Adrenal gland (tissue), 12 donors: ENCODE data around the gene AP1S3. TPM values are rescaled to one million over a fixed set of nuclear protein-coding genes. Genes with fewer than 3 reads are reported as not detected.

ENCODE experiments used
- DNase-seq, 7 donors: peaks; one replicate each; pipeline ENCODE4 v3.0.0-alpha.2; 2019 to 2020
- H3K27ac ChIP-seq, 5 donors: fragments of 200-600 bp; sonication (generic) in 4 of 5; 1 replicate in 3 of 5; 2 replicates in 2 of 5; pipeline versions ENCODE4 v1.5.1 to v1.8.0; 2016 to 2020; ENCODE audit warnings: mild to moderate bottlenecking in 1 of 5
- H3K27me3 ChIP-seq: fragments of 200-600 bp; 2 replicates; pipeline ENCODE4 v1.8.0; 2021
- H3K36me3 ChIP-seq, 2 donors: fragments of 200-600 bp; replicated peaks in 1 of 2; 1 replicate in 1 of 2; 2 replicates in 1 of 2; pipeline versions ENCODE4 v1.5.1 to v1.8.0; 2018 to 2022
- H3K4me1 ChIP-seq, 2 donors: fragments of 200-600 bp; replicated peaks in 1 of 2; 1 replicate in 1 of 2; 2 replicates in 1 of 2; pipeline versions ENCODE4 v1.5.1 to v1.8.0; 2018 to 2021
- H3K4me3 ChIP-seq, 4 donors: fragments of 200-600 bp; sonication (generic) in 3 of 4; one replicate each; pipeline ENCODE4 v1.5.1; 2016 to 2018
- H3K9me3 ChIP-seq, 3 donors: fragments of 200-600 bp; sonication (generic) in 1 of 3; replicated peaks in 1 of 3; 1 replicate in 2 of 3; 2 replicates in 1 of 3; pipeline versions ENCODE4 v1.5.1 to v1.8.0; 2016 to 2021
- CTCF ChIP-seq, 6 experiments: fragments of 450-650 bp in 4 of 6; fragments of 200-600 bp in 2 of 6; sonication (generic) in 1 of 6; IDR thresholded peaks; 1 replicate in 5 of 6; 2 replicates in 1 of 6; pipeline versions ENCODE4 v1.5.1 to v1.8.0; 2016 to 2021; ENCODE audit warnings: antibody characterized with exemption in 6 of 6, mild to moderate bottlenecking in 2 of 6, moderate library complexity in 1 of 6
- POLR2A ChIP-seq, 2 donors: fragments of 450-650 bp; IDR thresholded peaks; one replicate each; pipeline ENCODE4 v1.6.1; 2017; ENCODE audit warnings: antibody characterized with exemption in 2 of 2, mild to moderate bottlenecking in 2 of 2, moderate library complexity in 1 of 2
- WGBS, 4 donors: extraction: QIAGEN DNeasy Blood & Tissue Kit in 2 of 4; methylation state at CpG; one replicate each; pipeline versions ENCODE4 v1.1.5 to v1.1.7; 2013 to 2017; 5-methylcytosine and 5-hydroxymethylcytosine counted together
- intact Hi-C, 2 donors: fragments of 100-400 bp; cut with DNase I; formaldehyde crosslinking; loops; one replicate each; pipeline versions ENCODE4 v1.14.1 to v1.15.0; 2022 to 2023
- polyA plus RNA-seq, 3 donors: library from polyadenylated mRNA; stranded (reverse); fragments of 200-250 nt in 2 of 3; fragments of 350-450 nt in 1 of 3; fragmentation: Illumina TruSeq in 1 of 3; extraction: RNeasy Lipid Tissue Mini Kit (QIAGEN cat#74804) in 1 of 3; gene quantifications; one replicate each; pipeline ENCODE4 v1.2.3, GENCODE V29; 2013 to 2014
- total RNA-seq, 9 donors: library from RNA; depleted of rRNA in 4 of 9; stranded (reverse); fragments of >200 nt in 4 of 9; fragments of 120-200 nt in 1 of 9; fragmentation: NEBNext Ultra II Directional in 1 of 9; extraction: Animal tissue kit (Norgen Biotek cat#: 25700) in 1 of 9; gene quantifications; one replicate each; pipeline versions ENCODE4 v1.1.0 to v1.2.4, GENCODE V29; 2013 to 2023
- donor health status: healthy with polysubstance abuse.
- donor health status: Bipolar disorder and iron deficiency.
- donor health status: DM: yes; HTN: yes; CAD: no.
- donor health status: DM: no; HTN: no; CAD: no.
- donor health status: DM: no; HTN: no; CAD: no.
- donor health status: DM: yes; HTN: yes; CAD: no.

AP1S3 gene
- total and polyA plus RNA-seq, 12 donors = 0.24 to 7.3 (median 1.3) TPM

GRCh38 chr2:223751012-223751411, 86.4 kb downstream of the AP1S3 start:
- no peak for DNase-seq
- no peaks in the 10 kb centered on the region for H3K36me3 ChIP-seq
- WGBS, 4 donors = 45 to 54% (median 48%) methylated on average over 1 of the region's 1 CpG
- H3K9me3 ChIP-seq = no peaks in the 10 kb centered on the region
- no peaks in the 10 kb centered on the region for H3K4me1 ChIP-seq
- no peak overlapping the region for H3K4me3 ChIP-seq
- no peak for TF ChIP-seq POLR2A (IDR thresholded peaks at IDR 0.05)
- no peak for TF ChIP-seq CTCF (IDR thresholded peaks at IDR 0.05)
- peaks cover 4% of the 10 kb centered on the region for H3K27me3 ChIP-seq
- H3K27ac ChIP-seq = no peak overlapping the region
- intact Hi-C loops = no loop called here

DNA sequence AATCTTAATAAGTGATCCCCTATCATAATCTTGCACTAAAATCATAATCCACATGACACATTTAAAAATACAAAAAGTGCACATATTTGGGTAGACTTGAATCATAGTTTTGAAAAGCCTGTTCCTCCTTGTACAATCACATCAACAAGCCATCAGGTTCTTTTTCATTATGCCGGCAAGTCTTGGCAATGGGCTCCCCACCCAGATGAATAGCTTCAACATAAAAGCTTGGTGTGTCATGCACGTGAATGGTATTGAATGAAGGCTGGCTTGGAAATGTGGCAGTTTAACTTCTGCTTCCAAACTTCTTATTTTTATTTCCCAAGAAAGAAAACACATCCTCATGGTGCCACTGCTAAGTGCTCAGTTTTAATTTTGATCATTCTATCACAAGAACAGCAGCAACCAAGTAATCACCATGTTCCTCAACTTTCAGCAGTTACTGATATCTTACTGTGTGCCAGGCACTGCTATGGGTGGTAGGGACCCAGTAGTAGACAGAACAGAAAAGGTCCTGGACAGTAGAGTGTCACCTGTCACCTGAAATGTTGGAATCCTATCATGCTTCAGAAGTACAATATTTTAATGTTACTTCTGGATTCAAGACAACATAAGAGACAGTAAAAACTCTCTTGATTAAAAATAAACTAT, 89.9 kb downstream of the AP1S3 start:
- DNase-seq = no peak
- Histone ChIP-seq H3K27ac (no peak overlapping the region), H3K27me3 (peaks cover 4% of the 10 kb centered on the region), H3K36me3 (no peaks in the 10 kb centered on the region), H3K9me3 (no peaks in the 10 kb centered on the region), H3K4me3 (no peak overlapping the region), H3K4me1 (no peaks in the 10 kb centered on the region)
- WGBS, 4 donors = 45 to 84% (median 67%) methylated on average over 2 of the region's 2 CpGs
- intact Hi-C loops = no loop called here
- no peak for TF ChIP-seq POLR2A (IDR thresholded peaks at IDR 0.05)
- TF ChIP-seq CTCF (IDR thresholded peaks at IDR 0.05) = no peak

- TF ChIP-seq CTCF (IDR thresholded peaks at IDR 0.05) (no peak), POLR2A (IDR thresholded peaks at IDR 0.05) (no peak)
- Histone ChIP-seq H3K27me3 (peaks cover 4% of the 10 kb centered on the region), H3K9me3 (no peaks in the 10 kb centered on the region), H3K4me1 (no peaks in the 10 kb centered on the region), H3K36me3 (no peaks in the 10 kb centered on the region), H3K27ac (no peak overlapping the region), H3K4me3 (no peak overlapping the region)
- intact Hi-C loops = no loop called here
- DNase-seq = no peak
- WGBS, 4 donors = 89 to 96% (median 91%) methylated on average over 2 of the region's 2 CpGs
Observed at GRCh38 chr2:223746611-223747010, 90.8 kb downstream of the AP1S3 start.

DNA sequence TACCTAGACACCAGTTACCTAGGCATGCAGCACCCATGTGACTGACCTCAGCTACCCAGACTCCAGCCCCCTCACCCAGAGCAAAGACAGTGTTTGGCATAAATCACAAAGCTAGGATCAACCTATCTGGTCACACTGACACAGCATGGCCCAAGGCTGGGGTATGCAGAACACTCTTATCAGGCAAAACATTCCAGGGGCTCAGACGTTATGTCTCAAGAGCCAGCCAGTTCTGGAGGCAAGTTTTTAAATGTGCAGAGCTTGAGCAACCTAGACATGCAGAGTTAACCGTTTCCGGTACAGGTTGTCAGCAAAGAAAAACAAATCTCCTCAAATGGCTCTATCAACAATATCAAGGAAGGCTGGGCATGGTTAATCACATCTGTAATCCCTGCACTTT, 92.8 kb downstream of the AP1S3 start:
- no peaks in the 10 kb centered on the region for H3K36me3 ChIP-seq
- H3K4me3 ChIP-seq = no peak overlapping the region
- H3K27ac ChIP-seq = no peak overlapping the region
- H3K4me1 ChIP-seq = no peaks in the 10 kb centered on the region
- WGBS, 4 donors = 58 to 81% (median 63%) methylated on average over 2 to 3 of the region's 3 CpGs
- no peak for TF ChIP-seq POLR2A (IDR thresholded peaks at IDR 0.05)
- no peak for TF ChIP-seq CTCF (IDR thresholded peaks at IDR 0.05)
- intact Hi-C loops = no loop called here
- peaks cover 4% of the 10 kb centered on the region for H3K27me3 ChIP-seq
- DNase-seq = no peak
- no peaks in the 10 kb centered on the region for H3K9me3 ChIP-seq
